GM21723 (cell line): ENCODE measurements around the gene KCND2.
A peak's percentile ranks its signal among the peaks of the same experiment; 100 is the strongest.

Experiments used
- ATAC-seq: cut with Tn5 transposase; IDR thresholded peaks from one replicate; pipeline ENCODE4 v1.9.1; 2021; ENCODE audit warnings: mild to moderate bottlenecking, moderate library complexity; ENCODE audit not compliant: unreplicated experiment

Gene KCND2

DNA sequence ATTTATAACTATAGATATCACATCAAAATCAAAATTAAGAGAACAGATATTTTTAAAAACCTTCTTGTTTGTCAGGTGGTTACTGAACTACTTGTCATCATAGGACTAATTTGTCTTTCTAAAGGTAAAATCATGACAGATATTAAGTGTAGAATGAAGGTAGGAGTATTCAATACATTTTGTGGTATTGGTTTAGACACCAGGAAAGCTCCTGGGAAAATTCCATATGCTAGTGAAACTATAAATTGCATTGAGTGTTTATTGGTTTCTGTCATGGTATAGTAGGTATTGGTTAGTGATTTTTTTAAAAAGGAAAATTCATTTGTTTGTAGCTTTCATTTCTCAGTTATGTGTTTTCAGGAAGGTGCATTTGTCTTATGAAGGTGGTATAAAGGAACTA, 132.7 kb downstream of the KCND2 start:
- no peak for ATAC-seq

DNA sequence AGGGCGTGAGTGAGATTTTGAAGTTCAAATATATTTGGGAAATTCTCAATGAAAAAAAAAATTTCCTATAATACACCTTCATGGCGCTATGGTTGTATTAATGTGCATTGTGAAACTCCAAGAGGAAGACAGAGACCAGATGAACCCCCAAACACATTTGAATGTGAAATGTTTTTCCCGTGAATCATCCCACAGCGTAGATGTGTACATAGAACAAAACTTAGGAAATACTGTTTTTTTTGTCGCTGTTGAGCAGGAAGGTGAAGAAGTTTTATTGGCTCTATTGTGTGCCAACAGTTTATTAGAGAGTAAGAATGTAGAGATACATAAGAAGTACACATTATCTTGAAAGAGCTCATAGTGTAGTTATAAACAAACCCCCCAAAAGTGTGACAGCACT, 134.0 kb downstream of the KCND2 start:
- no peak for ATAC-seq

- peak; percentile 89 for ATAC-seq
Measured at GRCh38 chr7:120412139-120413050, 139.4 kb downstream of the KCND2 start.

- no peak for ATAC-seq
Measured at GRCh38 chr7:120413164-120413563, 140.2 kb downstream of the KCND2 start.

GRCh38 chr7:120417244-120417979, 144.4 kb downstream of the KCND2 start:
- no peak for ATAC-seq

GRCh38 chr7:120421151-120421651, 148.2 kb downstream of the KCND2 start:
- peak; percentile 93 for ATAC-seq

- ATAC-seq: no peak
Measured at GRCh38 chr7:120431016-120431415, 158.0 kb downstream of the KCND2 start.

DNA sequence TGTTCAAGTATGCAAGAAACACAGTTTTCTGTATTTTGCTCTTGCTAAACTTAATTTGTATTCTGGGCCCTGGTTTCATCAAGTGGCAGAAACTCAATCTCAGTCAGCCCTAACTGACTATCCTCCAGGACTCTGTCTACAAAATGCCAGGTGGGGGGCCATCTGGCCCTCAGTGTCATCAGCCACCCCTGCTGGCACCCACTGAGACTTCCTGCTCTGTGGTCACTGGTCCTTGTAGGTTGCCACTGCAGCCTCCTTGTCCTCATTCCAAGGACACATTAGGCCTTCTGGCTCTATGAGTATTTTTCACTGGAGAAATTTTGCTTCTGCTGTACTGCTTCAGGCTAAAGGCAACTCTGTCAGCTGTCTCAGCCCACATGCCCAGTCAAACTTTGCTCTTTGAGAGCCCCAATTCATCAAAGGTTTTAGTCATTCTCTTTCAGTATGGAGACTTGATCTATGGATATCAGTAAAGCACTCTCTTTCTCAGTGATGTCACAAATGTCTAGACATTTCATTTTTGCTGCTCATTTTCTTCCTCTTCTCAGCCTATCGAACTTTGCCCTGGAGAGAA, 163.6 kb downstream of the KCND2 start:
- no peak for ATAC-seq

DNA sequence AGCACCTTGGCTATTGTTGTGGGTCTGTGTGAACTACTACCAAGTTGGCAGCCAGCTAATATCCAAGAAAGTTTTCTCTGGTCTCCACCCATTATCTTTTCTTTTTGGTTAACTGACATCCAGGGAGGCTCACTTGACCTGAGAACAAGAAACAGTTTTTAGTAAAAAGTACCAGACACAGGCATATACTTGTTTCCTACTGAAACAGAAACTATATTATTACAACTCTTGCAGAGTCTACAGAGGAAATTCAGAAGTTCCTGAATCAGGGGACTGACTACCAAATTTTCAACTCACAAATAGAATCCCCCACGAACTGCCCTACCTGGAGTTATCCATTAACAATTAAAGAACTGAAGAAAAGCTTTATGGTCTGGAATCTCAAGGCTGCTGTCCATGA, 168.9 kb downstream of the KCND2 start:
- ATAC-seq: peak; percentile 90

- ATAC-seq: peak; percentile 38
Measured at GRCh38 chr7:120442838-120443237, 169.9 kb downstream of the KCND2 start.

DNA sequence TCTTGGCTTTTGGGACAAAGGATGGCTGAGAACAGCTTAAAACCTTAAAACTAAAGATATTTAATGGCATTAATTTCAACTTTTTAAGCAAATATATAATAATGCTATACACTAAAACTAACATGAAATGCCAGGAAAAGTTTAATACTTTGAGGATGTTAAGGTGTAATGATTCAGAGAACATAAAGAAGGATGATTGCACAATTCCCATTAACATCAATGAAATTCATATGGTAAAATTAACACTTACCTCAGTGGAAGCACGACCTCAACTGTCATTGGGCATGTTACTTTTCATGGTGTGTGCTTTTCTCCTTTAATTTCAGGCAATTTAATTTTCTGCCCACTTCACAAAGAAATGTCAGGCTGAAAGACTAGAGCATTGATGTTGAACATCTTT, 171.7 kb downstream of the KCND2 start:
- ATAC-seq: no peak

DNA sequence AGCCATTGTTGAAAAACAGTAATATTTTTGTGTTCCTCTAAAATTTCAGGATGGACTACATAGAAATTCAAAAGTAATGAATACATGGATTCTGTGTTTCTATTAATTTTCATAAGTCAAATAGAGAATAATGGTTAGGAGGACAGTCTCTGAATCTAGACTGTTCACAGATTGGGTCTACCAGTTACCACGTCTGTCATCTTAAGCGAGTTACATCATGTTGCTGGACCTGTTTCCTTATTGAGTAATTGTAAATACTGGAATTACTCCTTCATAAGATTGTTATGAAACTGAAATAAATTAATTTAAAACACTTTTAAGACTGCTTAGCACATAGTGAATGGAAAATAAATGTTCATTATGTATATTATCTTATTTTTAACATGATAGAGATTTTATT, 172.3 kb downstream of the KCND2 start:
- no peak for ATAC-seq

GRCh38 chr7:120452665-120453064, 179.7 kb downstream of the KCND2 start:
- no peak for ATAC-seq

DNA sequence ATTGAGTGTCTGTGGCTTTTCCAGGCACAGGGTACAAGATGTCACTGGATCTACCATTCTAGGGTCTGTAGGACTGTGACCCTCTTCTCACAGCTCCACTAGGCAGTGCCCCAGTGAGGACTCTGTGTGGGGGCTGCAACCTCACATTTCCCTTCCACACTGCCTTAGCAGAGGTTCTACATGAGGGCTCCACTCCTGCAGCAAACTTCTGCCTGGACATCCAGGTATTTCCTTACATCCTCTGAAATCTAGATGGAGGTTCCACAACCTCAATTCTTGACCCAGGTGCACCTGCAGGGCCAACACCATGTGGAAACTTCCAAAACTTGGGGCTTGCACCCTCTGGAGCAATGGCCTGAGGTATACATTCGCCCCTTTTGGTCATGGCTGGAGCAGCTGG, 183.7 kb downstream of the KCND2 start:
- ATAC-seq: no peak

DNA sequence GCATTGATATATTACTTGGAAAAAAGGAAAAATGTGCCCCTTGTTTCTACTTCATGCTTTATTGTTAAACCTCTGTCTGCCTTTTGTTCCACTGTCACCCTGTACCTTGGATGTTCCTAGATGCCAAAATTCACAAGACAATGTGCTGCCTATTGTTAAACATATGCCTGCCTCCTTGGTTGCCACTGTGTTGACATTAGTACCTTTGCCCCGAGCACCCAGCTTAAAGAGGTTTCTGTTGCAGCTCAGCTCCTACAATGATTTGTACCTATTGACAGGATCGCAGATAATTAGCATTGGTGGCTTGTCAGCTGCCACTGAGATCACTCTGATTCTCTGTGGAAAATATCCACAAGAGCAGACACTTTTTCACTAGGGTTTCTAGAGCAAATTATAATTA, 188.0 kb downstream of the KCND2 start:
- ATAC-seq: no peak

DNA sequence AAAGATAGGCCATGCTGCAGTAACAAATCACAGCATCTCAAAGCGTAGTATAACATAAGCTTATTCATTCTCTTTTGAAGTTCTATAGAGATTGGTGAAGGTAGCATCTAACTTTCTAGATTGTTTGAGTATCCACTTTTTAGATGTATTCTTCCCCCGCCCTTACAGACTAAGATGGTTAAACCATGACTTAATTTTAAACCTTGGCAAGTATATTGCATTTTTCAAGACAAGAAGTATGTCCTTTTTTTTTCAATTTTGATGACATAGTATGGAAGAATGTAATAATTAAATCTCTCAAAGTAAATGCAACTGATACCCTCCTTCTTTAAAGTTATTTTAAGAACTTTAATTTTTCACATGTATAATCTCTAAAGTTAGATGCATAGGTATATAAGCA, 190.0 kb downstream of the KCND2 start:
- ATAC-seq: no peak

DNA sequence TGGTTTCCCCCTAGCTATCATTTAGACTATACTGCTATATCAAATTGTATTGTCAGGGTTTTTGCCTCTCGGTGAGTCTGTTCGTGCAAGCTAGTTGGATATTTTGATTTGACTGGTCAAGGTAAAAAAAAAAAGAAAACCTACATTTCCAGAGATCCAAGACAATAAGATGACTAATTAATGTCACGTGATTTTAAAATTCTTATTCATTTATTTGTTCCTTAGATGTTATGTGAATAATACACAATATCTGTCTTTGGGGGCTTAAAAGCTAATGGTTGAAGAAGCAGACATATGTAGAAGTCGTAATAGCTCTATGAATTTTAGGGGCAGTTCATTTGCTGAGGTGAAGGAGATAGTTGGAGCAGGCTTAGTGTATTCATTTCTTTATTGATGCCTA, 191.1 kb downstream of the KCND2 start:
- ATAC-seq: no peak

- no peak for ATAC-seq
Measured at GRCh38 chr7:120467676-120468075, 194.7 kb downstream of the KCND2 start.

DNA sequence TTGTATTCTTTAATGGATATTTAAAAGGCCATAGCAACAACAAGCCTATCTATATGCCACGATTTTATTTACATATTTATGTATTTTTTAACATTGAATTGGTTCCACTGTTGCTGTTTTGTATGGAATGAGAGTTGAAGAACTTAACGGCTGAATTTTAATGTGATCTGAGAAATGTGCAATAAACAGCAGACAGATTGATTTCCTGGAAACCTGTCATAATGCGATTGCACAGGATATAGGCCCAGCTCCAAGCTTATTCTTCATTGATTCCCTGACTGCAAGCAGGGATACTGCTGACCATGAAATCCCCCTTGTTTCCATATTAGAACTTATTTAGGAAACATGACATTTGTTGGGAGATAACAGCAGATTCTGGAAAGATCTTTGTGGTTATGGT, 195.6 kb downstream of the KCND2 start:
- ATAC-seq: no peak

GRCh38 chr7:120472892-120473291, 199.9 kb downstream of the KCND2 start:
- ATAC-seq: no peak

GRCh38 chr7:120473352-120473751, 200.4 kb downstream of the KCND2 start:
- ATAC-seq: no peak

DNA sequence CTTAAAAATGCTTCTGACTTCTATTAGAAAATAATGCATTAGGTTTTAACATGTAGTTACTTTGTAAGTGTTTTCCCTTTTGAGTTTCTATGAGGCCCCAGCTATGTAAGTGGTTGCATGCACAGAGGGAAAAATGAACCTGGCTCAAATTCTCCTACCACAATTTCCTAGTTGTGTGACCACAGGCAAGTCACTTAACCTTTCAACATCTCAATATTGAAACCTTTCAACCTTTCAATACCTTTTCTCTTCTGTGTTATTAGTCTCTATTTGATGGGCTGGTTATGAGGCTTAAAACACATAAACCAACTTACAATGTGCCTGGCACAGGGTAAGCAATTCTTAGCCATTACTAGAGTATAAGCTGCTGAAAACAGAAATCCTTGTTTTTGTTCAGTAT, 203.0 kb downstream of the KCND2 start:
- ATAC-seq: peak; percentile 79
